ENCODE results near the gene NOTCH4. TPM values are rescaled to one million over a fixed set of nuclear protein-coding genes. Genes with fewer than 3 reads are reported as not detected.

The NOTCH4 gene
- total RNA-seq, 1 donor from 2014 or later, result 4.9 TPM

GRCh38 chr6:32184084-32184640, 39.7 kb downstream of the NOTCH4 start, which contains the start of gene AGER:
Gene AGER (minus strand): TSS chr6:32184253. CDS start chr6:32184222, 31 bp downstream.
- Mint-ChIP-seq H3K9me3 (ENCODE audit: unreplicated experiment) (peaks cover 6% of the 10 kb centered on the region), H3K27ac (ENCODE audit: unreplicated experiment) (no peak within 1 kb of the TSS), H3K36me3 (ENCODE audit: unreplicated experiment) (peaks cover 1% of the 10 kb centered on the region), H3K4me3 (ENCODE audit: unreplicated experiment) (no peak within 1 kb of the TSS), H3K4me1 (ENCODE audit: low read depth, unreplicated experiment) (peaks cover 27% of the 10 kb centered on the region), H3K27me3 (ENCODE audit: unreplicated experiment) (peaks cover 7% of the 10 kb centered on the region)
- no peak for DNase-seq
- TF ChIP-seq CTCF (IDR thresholded peaks at IDR 0.05; ENCODE audit: partially characterized antibody, unreplicated experiment), result no peak

DNA sequence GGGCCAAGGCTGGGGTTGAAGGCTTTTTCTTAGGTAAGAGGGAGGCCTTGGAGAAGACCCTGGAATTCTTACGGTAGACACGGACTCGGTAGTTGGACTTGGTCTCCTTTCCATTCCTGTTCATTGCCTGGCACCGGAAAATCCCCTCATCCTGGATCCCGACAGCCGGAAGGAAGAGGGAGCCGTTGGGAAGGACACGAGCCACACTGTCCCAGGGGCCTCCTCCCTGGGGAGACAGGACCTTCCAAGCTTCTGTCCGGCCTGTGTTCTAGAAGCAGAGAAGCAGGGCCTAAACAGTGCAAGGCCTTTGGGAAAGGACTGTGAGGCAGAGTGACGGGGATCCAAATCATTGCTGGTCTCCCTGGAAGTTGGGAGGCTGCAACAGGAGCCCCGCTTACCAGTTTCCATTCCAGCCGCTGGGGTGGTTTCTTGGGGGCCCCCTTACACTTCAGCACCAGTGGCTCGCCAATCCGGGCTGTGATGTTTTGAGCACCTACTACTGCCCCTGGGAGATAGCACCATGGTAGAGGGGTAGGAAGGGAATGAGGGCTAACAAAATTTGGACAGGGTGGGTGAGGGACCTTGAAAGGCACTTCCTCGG, 40.3 kb downstream of the NOTCH4 start:
- H3K4me3 Mint-ChIP-seq (ENCODE audit: unreplicated experiment), result no peak overlapping the region
- no peak for TF ChIP-seq CTCF (IDR thresholded peaks at IDR 0.05; ENCODE audit: partially characterized antibody, unreplicated experiment)
- peaks cover 11% of the 10 kb centered on the region for H3K27me3 Mint-ChIP-seq (ENCODE audit: unreplicated experiment)
- peaks cover 27% of the 10 kb centered on the region for H3K4me1 Mint-ChIP-seq (ENCODE audit: low read depth, unreplicated experiment)
- DNase-seq, result no peak
- H3K9me3 Mint-ChIP-seq (ENCODE audit: unreplicated experiment), result peaks cover 7% of the 10 kb centered on the region
- no peak overlapping the region for H3K27ac Mint-ChIP-seq (ENCODE audit: unreplicated experiment)
- peaks cover 5% of the 10 kb centered on the region for H3K36me3 Mint-ChIP-seq (ENCODE audit: unreplicated experiment)

DNA sequence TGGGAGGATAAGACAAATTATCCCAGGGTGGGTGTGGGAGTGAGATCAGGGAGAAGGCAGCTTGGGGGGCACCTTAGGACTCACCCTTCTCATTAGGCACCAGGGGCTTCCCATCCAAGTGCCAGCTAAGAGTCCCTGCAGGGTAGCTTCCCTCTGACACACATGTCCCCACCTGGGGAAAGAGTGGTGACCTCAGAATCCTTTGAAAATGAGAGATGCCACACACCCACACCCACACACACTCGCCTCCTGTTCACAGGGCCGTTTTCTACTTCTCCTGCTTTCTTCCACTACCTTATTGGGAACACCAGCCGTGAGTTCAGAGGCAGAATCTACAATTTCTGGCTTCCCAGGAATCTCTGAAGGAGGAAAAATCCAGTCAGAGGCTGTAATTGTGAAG, 40.8 kb downstream of the NOTCH4 start:
- Mint-ChIP-seq H3K36me3 (ENCODE audit: unreplicated experiment) (peaks cover 5% of the 10 kb centered on the region), H3K9me3 (ENCODE audit: unreplicated experiment) (peaks cover 7% of the 10 kb centered on the region), H3K4me3 (ENCODE audit: unreplicated experiment) (no peak overlapping the region), H3K27me3 (ENCODE audit: unreplicated experiment) (peaks cover 15% of the 10 kb centered on the region), H3K4me1 (ENCODE audit: low read depth, unreplicated experiment) (peaks cover 27% of the 10 kb centered on the region), H3K27ac (ENCODE audit: unreplicated experiment) (no peak overlapping the region)
- no peak for TF ChIP-seq CTCF (IDR thresholded peaks at IDR 0.05; ENCODE audit: partially characterized antibody, unreplicated experiment)
- DNase-seq, result no peak

GRCh38 chr6:32182555-32182981, 41.3 kb downstream of the NOTCH4 start:
- Mint-ChIP-seq H3K27ac (ENCODE audit: unreplicated experiment) (no peak overlapping the region), H3K4me1 (ENCODE audit: low read depth, unreplicated experiment) (peaks cover 27% of the 10 kb centered on the region), H3K4me3 (ENCODE audit: unreplicated experiment) (no peak overlapping the region), H3K36me3 (ENCODE audit: unreplicated experiment) (peaks cover 5% of the 10 kb centered on the region), H3K27me3 (ENCODE audit: unreplicated experiment) (peaks cover 19% of the 10 kb centered on the region), H3K9me3 (ENCODE audit: unreplicated experiment) (peaks cover 10% of the 10 kb centered on the region)
- no peak for TF ChIP-seq CTCF (IDR thresholded peaks at IDR 0.05; ENCODE audit: partially characterized antibody, unreplicated experiment)
- DNase-seq, result no peak

GRCh38 chr6:32181915-32182529, 41.8 kb downstream of the NOTCH4 start:
- no peak for DNase-seq
- Mint-ChIP-seq H3K9me3 (ENCODE audit: unreplicated experiment) (peaks cover 13% of the 10 kb centered on the region), H3K4me3 (ENCODE audit: unreplicated experiment) (no peak overlapping the region), H3K27ac (ENCODE audit: unreplicated experiment) (no peak overlapping the region), H3K27me3 (ENCODE audit: unreplicated experiment) (peaks cover 18% of the 10 kb centered on the region), H3K36me3 (ENCODE audit: unreplicated experiment) (peaks cover 5% of the 10 kb centered on the region), H3K4me1 (ENCODE audit: low read depth, unreplicated experiment) (peaks cover 25% of the 10 kb centered on the region)
- TF ChIP-seq CTCF (IDR thresholded peaks at IDR 0.05; ENCODE audit: partially characterized antibody, unreplicated experiment), result no peak
